ENCODE measurements around the gene GNAS.

- TF ChIP-seq CTCF (IDR thresholded peaks at IDR 0.05 in 4 of 5, conservative IDR thresholded peaks at IDR 0.05 in 1 of 5) (no peak), POLR2A (IDR thresholded peaks at IDR 0.05) (no peak)
Observed at GRCh38 chr20:58903614-58904013, 51.1 kb downstream of the GNAS start.
